Endothelial cell of umbilical vein (primary cell): Measurements from ENCODE around the gene TUFT1. TPM values are rescaled to one million over a fixed set of nuclear protein-coding genes. Genes with fewer than 3 reads are reported as not detected.

ENCODE experiments used
- Bru-seq: library from RNA; stranded (reverse); fragments of 400-500 nt; gene quantifications from one replicate; lab custom pipeline; 2021; lab: Mats Ljungman, UMichigan
- BruChase-seq, 2 experiments: library from RNA; stranded (reverse); fragments of 400-500 nt; gene quantifications; one replicate each; lab custom pipeline; 2021; lab: Mats Ljungman, UMichigan
- BruUV-seq: library from RNA; stranded (reverse); fragments of 400-500 nt; replicated peaks from 2 replicates; lab custom pipeline; 2021; lab: Mats Ljungman, UMichigan
- CTCF ChIA-PET: fragments of 300-600, 350-600 bp; sonication (Branson Sonifier 250); formaldehyde crosslinking; loops from one replicate; lab custom pipeline; 2021; ENCODE audit warnings: antibody characterized with exemption, inconsistent platforms; lab: Charles Lee
- POLR2A ChIA-PET: fragments of 300-600, 350-600 bp; sonication (Branson Sonifier 250); formaldehyde crosslinking; loops from one replicate; lab custom pipeline; 2021; ENCODE audit warnings: antibody characterized with exemption, inconsistent platforms; lab: Charles Lee
- DNase-seq: peaks from one replicate; pipeline ENCODE4 v3.0.0-alpha.2; 2011; ENCODE audit warnings: low read depth, low spot score
- FAIRE-seq: peaks from 2 replicates; lab custom pipeline; 2011; peaks lifted over from hg19 to GRCh38; lab: Jason Lieb, UNC
- H2AFZ ChIP-seq: 2 replicates; pipeline ENCODE4 v1.6.0; 2012; ENCODE audit warnings: low read depth, low read length, control low read depth, inconsistent platforms
- H3K27ac ChIP-seq: 2 replicates; pipeline ENCODE4 v1.5.1; 2011; ENCODE audit warnings: low read depth, mild to moderate bottlenecking, control low read depth, low read length, moderate library complexity; ENCODE audit not compliant: insufficient read depth
- H3K27me3 ChIP-seq, 2 experiments: 2 replicates each; pipeline versions ENCODE4 v1.6.0 to v1.6.1; 2011; ENCODE audit warnings: low read length in 2 of 2, mixed read lengths in 1 of 2; ENCODE audit not compliant: control insufficient read depth in 2 of 2, insufficient read depth in 2 of 2
- H3K36me3 ChIP-seq, 2 experiments: 2 replicates in 1 of 2; 3 replicates in 1 of 2; pipeline ENCODE4 v1.5.1; 2011; ENCODE audit warnings: low read length in 2 of 2, mild to moderate bottlenecking in 1 of 2, moderate library complexity in 1 of 2; ENCODE audit not compliant: control insufficient read depth in 2 of 2, insufficient read depth in 2 of 2; ENCODE audit errors: extremely low read depth in 1 of 2
- H3K4me1 ChIP-seq: 3 replicates; pipeline ENCODE4 v1.5.1; 2011; ENCODE audit warnings: mild to moderate bottlenecking, low read length; ENCODE audit not compliant: control insufficient read depth, insufficient read depth; ENCODE audit errors: extremely low read depth
- H3K4me2 ChIP-seq: 2 replicates; pipeline ENCODE4 v1.6.1; 2011; ENCODE audit warnings: low read length, control low read depth, mixed read lengths; ENCODE audit not compliant: insufficient read depth
- H3K4me3 ChIP-seq, 3 experiments: fragments of 200-600 bp in 1 of 3; sonication (generic), shearing (Covaris generic) in 1 of 3; replicated peaks in 1 of 3; 2 replicates each; pipeline ENCODE4 v1.5.1; 2011 to 2016; ENCODE audit warnings: control low read depth in 3 of 3, low read length in 3 of 3, mild to moderate bottlenecking in 2 of 3, inconsistent platforms in 1 of 3, low read depth in 1 of 3, moderate library complexity in 1 of 3; ENCODE audit not compliant: insufficient read depth in 1 of 3
- H3K79me2 ChIP-seq: 2 replicates; pipeline ENCODE4 v1.6.0; 2012; ENCODE audit warnings: low read length, inconsistent platforms; ENCODE audit not compliant: control insufficient read depth, insufficient read depth
- H3K9ac ChIP-seq: replicated peaks from 2 replicates; pipeline ENCODE3; 2011; ENCODE audit warnings: low read length, control low read depth; ENCODE audit not compliant: insufficient read depth; ENCODE audit errors: extremely low read depth
- H3K9me1 ChIP-seq: replicated peaks from 3 replicates; pipeline ENCODE4 v1.6.0; 2011; ENCODE audit warnings: mild to moderate bottlenecking, low read length; ENCODE audit not compliant: control insufficient read depth, insufficient read depth; ENCODE audit errors: extremely low read depth
- H3K9me3 ChIP-seq: replicated peaks from 2 replicates; pipeline ENCODE4 v1.5.1; 2012; ENCODE audit warnings: low read length, inconsistent platforms; ENCODE audit not compliant: control insufficient read depth, insufficient read depth
- H4K20me1 ChIP-seq: replicated peaks from 2 replicates; pipeline ENCODE3; 2011; ENCODE audit warnings: mild to moderate bottlenecking, low read length; ENCODE audit not compliant: control insufficient read depth, insufficient read depth; ENCODE audit errors: extremely low read depth
- CTCF ChIP-seq, 2 donors: IDR thresholded peaks; 1 replicate in 1 of 2; 2 replicates in 1 of 2; pipeline ENCODE4 v1.5.1; 2011; ENCODE audit warnings: low read length in 2 of 2, mild to moderate bottlenecking in 2 of 2, moderate library complexity in 2 of 2, control low read depth in 1 of 2, inconsistent platforms in 1 of 2, low read depth in 1 of 2; ENCODE audit not compliant: insufficient read depth in 1 of 2; ENCODE audit errors: extremely low read depth in 1 of 2
- FOS ChIP-seq: IDR thresholded peaks from 2 replicates; pipeline ENCODE4 v1.6.1; 2011; ENCODE audit warnings: mild to moderate bottlenecking, low read length, moderate library complexity, borderline replicate concordance; ENCODE audit not compliant: insufficient read depth
- POLR2A ChIP-seq: IDR thresholded peaks from 2 replicates; pipeline ENCODE4 v1.6.1; 2012; ENCODE audit warnings: low read depth, mild to moderate bottlenecking, control low read depth, low read length
- POLR2AphosphoS5 ChIP-seq: IDR thresholded peaks from 2 replicates; pipeline ENCODE4 v1.6.1; 2012; ENCODE audit warnings: low read depth, mild to moderate bottlenecking, control low read depth, low read length, moderate library complexity; ENCODE audit not compliant: insufficient read depth
- dilution Hi-C: fragments of 300-500 bp; cut with MboI; formaldehyde crosslinking; loops from one replicate; pipeline ENCODE4 v1.15.0; 2019; ENCODE audit warnings: low sequenced_read_pairs; ENCODE audit not compliant: extremely low pct_ligation_motif_present
- intact Hi-C: fragments of 100-400 bp; cut with micrococcal nuclease; formaldehyde crosslinking; loops from one replicate; pipeline ENCODE4 v1.10.0; 2022
- long read RNA-seq: library from polyadenylated mRNA; stranded (forward); transcript quantifications from one replicate; pipeline ENCODE4 v2.0.0, GENCODE V29; 2021
- polyA minus RNA-seq, 3 experiments: library from RNA; depleted of rRNA, polyadenylated mRNA; stranded (reverse); fragments of >200 nt; gene quantifications; 1 replicate in 1 of 3; 2 replicates in 2 of 3; pipeline ENCODE4 v1.2.3, GENCODE V29; 2011
- polyA plus RNA-seq, 4 experiments: library from polyadenylated mRNA; depleted of rRNA in 3 of 4; stranded (reverse) in 3 of 4; unstranded in 1 of 4; fragments of >200 nt; gene quantifications; 2 replicates each; pipeline versions ENCODE4 v1.2.1 to v1.2.3, GENCODE V29; 2011 to 2012; ENCODE audit warnings: missing spikeins in 1 of 4
- total RNA-seq: library from RNA; stranded (reverse); gene quantifications from 2 replicates; pipeline ENCODE4 v1.2.3, GENCODE V29; 2021

The TUFT1 gene
- total RNA-seq = 4.3 TPM in 2 replicates
- 4.3 and 5.1 TPM in 2 replicates for polyA plus RNA-seq
- 4.4 and 4.6 TPM in 2 replicates for polyA plus RNA-seq (2011; cell fraction: cytosol; rRNA removed)
- 8.9 and 9.7 TPM in 2 replicates for polyA plus RNA-seq (2011; cell fraction: nucleus; rRNA removed)
- 5.7 and 5.9 TPM in 2 replicates for polyA plus RNA-seq (2012)
- 4.8 and 7.9 TPM in 2 replicates for polyA minus RNA-seq
- 10.9 TPM for polyA minus RNA-seq (2011; cell fraction: cytosol; rRNA and poly(A)+ RNA removed)
- 6.7 and 10.9 TPM in 2 replicates for polyA minus RNA-seq (2011; cell fraction: nucleus; rRNA and poly(A)+ RNA removed)
- Bru-seq, nascent RNA = percentile 50 among the genes with signal in this experiment
- percentile 41 among the genes with signal in this experiment for BruChase-seq, experiment 1, labeled RNA remaining after a 6-hour chase
- BruChase-seq, experiment 2, labeled RNA remaining after a 2-hour chase = percentile 46 among the genes with signal in this experiment
- long read RNA-seq, transcript TUFT1-202 (12 exons, 3,033 nt) = major isoform, 14 of 18 reads
- long read RNA-seq, partial matches to known transcripts = 0 of 18 reads
- long read RNA-seq, other reads (novel, unspliced or antisense) = 2 of 18 reads

DNA sequence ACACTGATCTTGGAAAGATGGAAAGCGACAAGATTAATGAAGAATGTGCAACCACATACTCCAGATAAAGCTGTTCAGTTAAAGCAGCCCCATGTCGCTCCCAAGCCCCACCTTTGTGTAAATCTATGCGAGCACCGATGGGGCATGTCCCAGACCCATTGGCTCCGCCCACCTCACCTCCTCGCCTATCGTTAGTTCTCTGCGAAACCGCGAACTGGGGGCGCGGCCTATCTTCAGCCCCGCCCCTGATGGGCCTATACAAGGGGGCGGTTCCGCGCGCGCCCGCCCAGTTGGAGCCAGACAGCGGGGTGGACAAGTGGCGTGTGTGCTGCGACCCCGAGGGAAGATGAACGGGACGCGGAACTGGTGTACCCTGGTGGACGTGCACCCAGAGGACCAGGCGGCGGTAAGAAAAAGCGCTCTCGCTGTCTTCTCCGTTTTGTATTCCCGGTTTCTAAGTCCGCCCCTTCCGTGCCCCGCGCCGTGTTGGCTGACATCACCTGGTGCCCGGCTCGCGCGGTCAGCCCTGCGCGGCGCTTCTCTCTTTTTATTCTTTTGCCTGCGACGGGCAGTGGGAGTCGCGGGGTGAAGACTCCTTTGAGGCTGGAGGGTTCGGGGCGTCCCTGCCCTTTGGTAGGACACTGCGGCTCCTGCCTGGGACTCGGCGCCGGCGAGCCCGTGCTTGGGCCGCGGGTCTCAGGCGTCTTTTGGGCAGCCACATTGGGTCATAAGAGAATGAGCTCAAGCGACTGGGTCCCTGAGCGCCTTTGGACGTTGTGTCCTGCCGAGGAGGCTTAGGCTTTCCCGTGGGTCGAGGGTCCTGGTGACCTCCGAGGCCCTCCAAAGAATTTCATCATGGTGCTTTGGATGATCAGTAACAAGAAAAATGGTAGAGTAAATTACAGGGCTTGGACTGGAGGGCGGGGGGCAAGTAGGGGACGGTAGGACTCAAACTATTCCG is at the start of gene TUFT1:
Gene TUFT1 (plus strand): TSS at position 289 of the 961 bp plus-strand sequence. CDS start 58 bp downstream, at position 347.
- intact Hi-C loops = loop anchor here (2.0 to 5.0 kb wide), 4 partner anchors 52 to 96 kb away; partner anchors contain the start of genes POGZ and SNX27
- Histone ChIP-seq H3K36me3 (no peaks in the 10 kb centered on the region), H3K4me3 (peak within 1 kb of the TSS; percentile 76 to 81 (median 78)), H3K27ac (peak within 1 kb of the TSS; percentile 33), H3K27me3 (no peaks in the 10 kb centered on the region), H3K9ac (peak within 1 kb of the TSS; percentile 66), H3K9me1 (no peaks in the 10 kb centered on the region), H4K20me1 (no peaks in the 10 kb centered on the region), H2AFZ (peak within 1 kb of the TSS; percentile 95), H3K4me1 (peaks cover 11% of the 10 kb centered on the region), H3K79me2 (no peaks in the 10 kb centered on the region), H3K9me3 (no peaks in the 10 kb centered on the region), H3K4me2 (peak within 1 kb of the TSS; percentile 93)
- TF ChIP-seq FOS (no peak), POLR2AphosphoS5 (peak; percentile 90), CTCF (IDR thresholded peaks at IDR 0.05; ENCODE audit: extremely low read depth in 1 of 2, insufficient read depth in 1 of 2, low read depth in 1 of 2, low read length in 2 of 2) (no peak), POLR2A (peak; percentile 97)
- TSS peak; percentile 46 for BruUV-seq
- dilution Hi-C loops = no loop called here
- DNase-seq = peak; percentile 92
- CTCF ChIA-PET = interaction anchor here (0.7 to 1.8 kb wide), 6 partner anchors 11 to 296 kb away, joined by 3 to 6 read pairs (median 4); no protein-coding TSS in a partner anchor
- POLR2A ChIA-PET = interaction anchor here (0.6 to 1.4 kb wide), 5 partner anchors 35 to 288 kb away, joined by 3 to 7 read pairs (median 3); partner anchors contain the start of gene PI4KB
- FAIRE-seq = peak; percentile 94
